Brain pericyte (primary cell): ENCODE measurements around the gene RNF150.

ENCODE experiments used
- DNase-seq: peaks from one replicate; pipeline ENCODE4 v3.0.0-alpha.2; 2012; ENCODE audit warnings: low read depth, low spot score

The RNF150 gene

DNA sequence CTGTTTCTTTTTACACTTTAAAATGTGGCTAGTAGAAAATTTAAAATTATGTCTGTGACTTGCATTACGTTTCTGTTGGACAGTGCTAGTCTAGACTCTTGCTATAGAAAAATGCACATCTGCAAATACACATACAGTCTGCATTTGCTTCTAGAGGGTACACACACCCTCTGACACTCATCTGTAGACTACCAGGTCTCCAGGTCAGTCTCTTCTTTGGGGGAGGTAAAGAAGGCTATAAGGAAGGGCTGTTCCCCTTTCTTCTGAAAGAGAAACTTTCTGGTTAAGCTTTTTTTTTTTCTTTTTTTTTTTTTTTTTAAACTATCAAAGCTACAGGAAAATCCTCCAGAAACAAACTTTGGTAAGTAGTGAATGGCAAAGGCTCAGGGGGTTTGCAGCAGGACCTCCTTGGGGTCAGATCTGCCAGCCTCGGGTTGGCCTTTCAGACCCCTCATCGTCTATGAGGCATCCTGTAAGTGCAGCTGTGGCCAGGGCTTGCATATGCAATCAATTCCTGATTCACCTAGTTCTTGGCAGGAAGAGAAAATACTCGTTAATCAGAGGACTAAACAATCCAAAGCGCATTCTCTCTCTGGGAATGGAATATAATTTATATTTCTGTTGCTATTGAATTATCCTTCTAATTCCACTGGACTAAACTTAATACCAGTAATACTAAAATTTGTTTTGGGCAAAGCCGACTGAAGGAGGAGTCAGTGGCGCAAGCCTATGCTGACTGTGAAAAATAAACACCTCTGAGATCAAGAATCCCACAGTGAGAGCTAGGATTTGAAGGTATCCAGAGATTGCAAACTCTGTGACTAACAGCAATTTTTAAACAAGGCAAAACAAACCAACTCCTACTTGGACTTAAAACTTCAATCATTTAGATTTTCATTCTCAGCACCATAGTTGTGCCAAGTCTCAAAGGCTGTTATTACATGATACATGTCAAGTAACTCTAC is 267.7 kb downstream of the RNF150 start:
- DNase-seq, result no peak

DNA sequence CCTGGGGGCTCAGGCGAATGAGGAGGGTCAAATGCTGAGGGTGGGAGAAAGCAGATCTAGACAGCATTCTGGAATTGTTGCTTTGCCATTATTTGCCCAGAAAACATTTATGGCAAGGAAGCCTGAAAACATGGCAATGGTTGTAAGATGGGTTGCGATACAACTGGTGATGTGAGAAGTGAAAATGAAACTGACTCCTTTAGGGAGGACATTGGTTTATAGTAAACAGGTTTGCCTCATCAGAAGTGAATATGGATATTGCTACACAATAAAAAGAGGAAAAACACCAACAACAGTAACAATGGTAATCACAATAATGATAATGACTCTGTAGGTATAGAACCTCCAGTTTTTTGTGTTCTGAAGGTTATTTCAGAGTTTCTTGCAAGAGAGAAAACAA is 270.1 kb downstream of the RNF150 start:
- DNase-seq, result no peak

DNA sequence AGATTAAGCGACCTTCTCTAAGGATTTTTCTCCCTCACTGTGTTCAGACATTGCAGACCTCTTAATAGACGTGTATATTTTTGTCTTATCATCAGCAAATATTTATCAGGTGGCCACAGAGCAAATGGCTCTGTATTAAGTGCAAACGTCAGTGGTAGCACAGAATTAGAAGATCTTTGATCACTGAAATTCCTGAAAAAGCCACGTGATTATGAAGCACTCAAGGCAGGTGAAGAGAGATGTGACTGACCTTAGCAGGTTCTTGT is 271.2 kb downstream of the RNF150 start:
- no peak for DNase-seq

DNA sequence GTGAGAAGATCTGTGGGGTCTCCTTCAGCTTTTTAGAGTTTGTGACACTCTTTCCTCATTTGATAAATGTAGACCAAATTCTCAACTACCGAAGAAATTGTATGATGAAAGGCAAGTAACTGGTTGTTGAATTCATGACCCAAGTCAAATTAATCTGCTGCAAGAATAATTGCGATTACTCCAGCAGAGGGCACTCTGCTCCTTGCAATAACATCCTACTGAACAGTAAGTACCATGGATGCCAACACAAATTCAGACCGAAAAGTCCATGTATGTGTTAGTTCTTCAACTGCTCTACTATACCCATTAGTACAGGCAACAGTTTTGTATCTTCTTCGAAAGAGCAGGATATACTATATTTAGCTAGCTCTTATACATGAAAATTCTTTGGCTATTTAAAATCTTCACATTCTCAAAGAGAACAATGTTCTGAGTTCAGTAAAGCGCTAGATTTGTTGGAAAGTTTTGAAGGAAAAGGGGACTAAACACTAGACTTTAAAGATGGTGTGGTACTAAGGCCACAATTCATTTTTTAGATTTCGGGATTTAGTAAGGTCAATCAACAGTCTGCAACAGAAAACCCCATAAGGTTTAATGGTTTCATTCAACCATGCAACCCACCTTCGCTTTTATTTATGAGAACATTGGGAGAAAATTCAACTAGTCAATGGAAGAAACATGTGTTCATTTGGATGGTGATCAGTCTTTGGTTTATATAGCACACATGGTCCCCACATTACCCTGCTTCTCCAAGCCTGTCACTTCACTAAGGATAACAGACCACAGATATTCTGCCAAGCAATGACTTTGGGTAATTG is 271.7 kb downstream of the RNF150 start:
- peak; percentile 59 for DNase-seq

DNA sequence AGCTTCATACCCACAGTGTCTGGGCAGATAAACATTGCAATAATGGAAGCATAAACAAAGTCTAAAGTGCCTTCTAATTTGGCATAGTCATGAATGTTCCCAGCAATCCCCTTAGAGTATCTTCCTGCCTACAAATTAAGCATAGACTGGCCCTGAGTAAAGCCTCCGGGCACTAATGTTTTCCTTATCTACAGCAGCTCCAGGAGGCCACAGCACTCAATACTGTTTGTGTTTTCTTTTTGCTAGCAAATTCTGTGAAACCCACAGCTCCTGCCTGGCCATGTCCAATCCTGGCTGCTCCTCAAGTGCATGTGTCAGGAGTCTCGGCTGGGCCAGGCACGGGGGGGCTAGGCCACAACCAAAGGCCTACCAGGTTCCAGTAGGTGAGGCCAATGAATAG is 274.4 kb downstream of the RNF150 start:
- no peak for DNase-seq

DNA sequence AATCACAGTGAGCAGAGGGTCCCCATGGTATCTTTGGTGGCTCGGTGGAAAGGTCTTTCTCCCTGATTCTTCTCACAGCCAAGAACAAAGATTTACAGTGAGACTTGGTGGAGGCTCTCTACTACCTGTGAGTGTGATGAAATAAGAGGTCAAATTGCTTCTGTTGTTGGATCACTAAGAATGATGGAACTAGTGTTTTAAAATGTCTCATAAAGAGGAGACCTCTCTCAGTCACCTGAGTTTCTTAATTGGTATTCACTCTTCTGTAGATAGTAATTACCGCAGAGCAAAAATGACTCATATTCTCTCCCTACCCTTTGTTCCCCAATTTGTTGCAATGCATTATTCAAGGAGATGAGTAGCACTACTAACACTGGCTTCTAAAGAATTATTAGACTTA is 276.2 kb downstream of the RNF150 start:
- DNase-seq, result no peak

DNA sequence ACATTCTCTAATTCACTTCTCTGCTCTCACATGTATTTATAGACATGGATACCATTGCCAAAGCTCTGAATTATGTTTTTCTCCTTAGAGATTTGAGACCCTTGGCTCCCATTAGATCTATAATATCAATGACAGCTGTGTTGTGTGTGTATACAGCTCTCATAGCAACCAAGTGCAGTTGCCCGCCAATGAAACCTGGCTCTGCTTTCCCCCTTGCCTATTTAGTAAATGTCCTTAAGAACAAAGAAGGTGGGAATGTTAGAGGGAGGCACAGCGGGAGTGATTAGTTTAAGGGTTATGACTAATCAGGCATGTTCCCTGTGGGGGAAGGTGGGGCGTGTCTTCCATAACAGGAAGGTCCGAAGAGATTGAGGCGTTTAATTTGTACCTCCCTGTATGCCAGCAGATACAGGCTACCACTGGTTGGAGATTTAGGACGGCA is 276.6 kb downstream of the RNF150 start:
- peak; percentile 44 for DNase-seq

DNA sequence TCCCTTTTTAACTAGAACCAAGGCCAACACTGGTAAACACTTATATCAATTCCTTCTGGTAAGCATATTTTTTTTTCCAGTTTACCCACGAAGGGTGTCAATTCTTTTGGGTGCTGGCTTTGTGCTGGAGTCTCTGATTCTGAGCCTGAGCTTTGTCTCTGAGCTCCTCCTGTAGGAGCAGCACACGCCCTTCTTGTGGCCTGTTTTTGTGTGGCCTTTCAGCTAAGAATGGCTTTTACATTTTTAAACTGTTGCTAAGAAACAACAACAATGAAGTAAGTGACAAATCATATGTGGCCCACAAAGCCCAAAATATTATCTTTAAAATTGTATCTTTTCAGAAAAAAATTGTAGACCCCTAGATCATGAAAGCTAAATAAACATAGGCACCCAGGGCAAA is 279.1 kb downstream of the RNF150 start:
- no peak for DNase-seq

DNA sequence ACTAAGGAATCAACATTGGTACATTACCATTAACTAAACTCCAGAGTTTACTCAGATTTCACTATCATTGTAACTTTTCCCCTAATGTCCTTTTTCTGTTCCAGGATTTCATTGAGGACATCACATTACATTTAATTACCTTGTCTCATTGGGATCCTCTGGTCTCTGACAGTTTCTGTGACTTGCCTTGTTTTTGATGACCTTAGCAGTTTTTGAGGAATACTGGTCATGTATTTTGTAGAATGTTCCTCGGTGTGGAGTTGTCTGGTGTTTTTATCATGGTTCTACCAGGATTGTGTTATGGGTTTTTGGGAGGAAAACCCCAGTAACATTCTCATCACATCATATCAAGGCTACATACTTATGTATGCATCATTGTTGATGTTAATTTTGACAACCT is 281.5 kb downstream of the RNF150 start:
- DNase-seq, result no peak

DNA sequence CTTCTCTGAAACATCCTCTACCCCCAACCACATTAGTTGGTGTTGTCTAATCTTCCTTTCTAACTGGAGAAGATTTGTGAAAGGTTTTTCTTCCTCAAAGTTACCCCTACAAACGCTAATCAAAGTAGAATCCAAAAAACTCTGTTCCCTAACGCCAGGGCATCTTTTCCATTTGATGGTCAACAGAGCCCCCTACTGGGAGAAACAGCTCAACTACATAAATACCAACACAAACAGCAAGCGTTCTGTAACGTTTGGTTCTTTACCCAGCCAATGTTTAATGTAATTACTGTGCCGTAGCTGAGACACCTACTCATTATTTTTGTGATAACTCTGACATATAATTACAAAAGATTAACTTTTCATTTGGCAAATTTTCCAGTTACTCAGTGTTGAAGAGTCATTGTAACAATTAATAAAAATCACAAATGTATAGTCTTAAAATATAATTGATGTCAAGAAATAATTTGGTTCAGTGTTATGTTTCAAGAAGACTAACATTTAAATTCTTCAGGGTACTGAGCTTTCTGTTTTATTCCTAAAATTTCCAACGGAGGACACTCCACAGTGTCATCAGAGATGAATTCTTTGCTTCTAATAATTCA is 282.1 kb downstream of the RNF150 start:
- DNase-seq, result no peak

DNA sequence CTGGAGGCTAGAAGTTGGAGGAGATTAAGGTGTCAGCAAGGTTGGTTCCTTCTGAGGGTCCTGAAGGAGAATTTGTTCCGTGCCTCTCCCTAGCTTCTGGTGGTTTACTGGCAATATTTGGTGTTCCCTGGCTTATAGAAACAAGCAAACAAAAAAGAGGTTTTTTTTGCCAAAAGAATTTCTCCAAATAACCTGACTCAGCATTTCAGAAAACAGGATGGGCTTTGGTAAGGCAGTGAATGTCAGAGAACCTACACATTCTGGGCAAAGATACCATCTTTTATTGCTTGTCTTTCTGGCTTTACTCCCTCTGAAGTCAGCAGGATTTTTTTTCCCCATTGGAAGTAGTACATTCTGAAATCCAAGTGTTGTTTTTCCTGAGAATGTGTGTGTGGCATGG is 283.7 kb downstream of the RNF150 start:
- no peak for DNase-seq

DNA sequence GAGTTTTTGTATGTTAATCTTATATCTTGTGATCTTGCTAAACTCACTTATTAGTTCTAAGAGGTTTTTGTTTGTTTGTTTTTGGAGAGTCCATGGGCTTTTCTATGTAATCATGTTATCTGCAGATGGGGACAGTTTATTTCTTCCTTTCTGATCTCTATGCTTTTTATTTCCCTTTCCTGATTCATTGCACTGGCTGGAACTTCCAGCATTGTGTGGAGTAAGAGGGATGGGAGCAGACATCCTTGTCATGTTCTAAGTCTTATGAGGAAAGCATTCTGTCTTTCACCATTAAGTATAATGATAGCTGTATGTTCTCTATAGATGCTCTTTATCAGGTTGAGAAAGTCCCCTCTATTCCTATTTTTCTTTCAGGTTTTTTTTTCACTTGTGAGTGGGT is 286.5 kb downstream of the RNF150 start:
- no peak for DNase-seq

DNA sequence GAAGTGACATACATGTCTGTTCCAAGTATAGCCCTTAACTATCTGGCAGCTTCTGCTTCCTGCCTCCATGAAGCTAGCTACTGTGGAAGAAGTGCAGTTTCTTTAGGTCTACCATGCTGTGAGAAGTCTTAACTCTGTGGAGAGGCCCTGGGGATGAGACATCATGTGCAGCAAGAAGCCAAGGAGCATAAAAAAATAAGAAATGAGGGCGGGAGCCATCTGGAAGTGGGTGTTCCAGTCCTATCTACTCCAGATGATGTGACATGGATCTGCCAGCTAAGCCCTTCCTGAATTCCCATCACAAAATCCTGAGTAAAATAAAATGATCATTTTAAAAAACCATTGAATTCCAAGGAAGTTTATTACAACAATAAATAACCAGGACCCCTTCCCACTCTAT is 289.2 kb downstream of the RNF150 start:
- no peak for DNase-seq

DNA sequence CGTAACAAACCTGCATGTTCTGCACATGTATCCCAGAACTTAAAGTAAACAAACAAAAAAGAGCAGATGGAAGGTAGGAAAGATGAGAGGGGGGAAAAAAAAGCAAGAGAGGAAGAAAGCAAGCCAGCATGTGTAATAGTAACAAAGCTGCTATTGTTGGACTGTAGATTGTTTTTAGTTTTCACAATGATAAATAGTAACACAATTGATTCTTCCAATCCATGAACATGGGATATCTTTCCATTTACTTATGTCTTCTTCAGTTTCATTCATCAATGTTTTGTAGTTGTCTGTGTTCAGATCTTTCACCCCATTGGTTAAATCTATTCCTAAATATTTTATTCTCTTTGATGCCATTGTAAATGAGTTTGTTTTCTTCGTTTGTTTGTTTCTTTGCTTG is 292.1 kb downstream of the RNF150 start:
- DNase-seq, result no peak

DNA sequence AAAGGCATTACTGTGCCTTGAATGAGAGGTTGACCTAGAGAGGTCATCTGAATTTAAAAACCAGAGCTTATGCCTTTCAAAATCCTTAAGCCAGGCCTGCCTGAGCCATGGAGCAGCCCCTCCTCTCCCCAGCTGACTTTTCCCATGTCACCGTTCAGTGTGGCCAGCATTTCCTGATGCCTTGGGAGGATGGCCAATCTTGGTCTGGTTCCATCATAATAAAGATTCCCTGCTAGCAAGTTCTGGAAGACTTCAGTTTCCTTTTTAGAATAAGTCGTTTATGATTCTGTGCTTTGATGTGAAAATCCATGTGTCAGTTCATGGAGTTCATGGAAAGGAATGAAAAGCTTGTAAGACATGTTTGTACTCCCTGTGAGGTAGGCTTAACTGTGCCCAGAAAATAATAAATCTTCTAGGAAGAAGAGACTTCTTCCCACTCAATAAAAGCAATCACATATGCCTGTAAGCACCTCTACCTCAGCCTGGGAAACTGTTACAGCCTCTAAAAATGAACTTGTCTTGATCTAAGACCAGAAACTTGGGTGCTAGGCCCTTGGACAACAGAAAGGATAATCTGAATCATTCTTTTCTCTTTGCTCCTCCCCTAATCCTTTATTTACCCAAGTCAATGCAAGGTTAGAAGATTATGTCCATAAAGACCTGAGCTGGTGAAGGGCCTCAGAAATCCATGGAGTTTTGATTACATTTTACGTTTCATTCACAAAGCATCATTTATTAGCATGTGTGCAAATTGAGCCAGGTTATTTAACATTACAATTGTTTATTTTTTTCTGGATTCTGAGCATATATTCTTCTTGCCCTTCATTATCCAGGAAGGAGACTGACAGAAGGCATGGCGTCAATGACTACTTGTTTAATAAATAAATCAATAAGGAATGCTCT is 293.1 kb downstream of the RNF150 start:
- no peak for DNase-seq

DNA sequence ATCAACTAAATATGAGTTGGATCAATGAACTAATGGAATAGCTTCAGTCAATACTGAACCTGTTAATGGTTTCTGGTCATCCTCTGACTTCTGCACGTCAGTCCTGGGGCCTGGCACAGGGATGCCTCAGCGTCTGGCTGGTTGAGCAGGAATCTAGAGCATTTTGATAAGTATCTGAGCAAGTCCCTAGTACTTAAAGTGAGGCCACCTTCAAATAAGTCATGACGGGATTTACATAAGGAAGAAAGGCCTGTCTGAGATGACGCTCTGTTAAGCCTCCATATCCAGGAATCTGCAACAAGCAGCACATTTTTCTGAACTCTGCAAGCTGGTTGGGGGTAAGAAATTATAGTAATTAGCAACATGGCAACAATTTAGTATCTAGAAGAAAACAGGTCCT is 293.9 kb downstream of the RNF150 start:
- DNase-seq, result no peak

DNA sequence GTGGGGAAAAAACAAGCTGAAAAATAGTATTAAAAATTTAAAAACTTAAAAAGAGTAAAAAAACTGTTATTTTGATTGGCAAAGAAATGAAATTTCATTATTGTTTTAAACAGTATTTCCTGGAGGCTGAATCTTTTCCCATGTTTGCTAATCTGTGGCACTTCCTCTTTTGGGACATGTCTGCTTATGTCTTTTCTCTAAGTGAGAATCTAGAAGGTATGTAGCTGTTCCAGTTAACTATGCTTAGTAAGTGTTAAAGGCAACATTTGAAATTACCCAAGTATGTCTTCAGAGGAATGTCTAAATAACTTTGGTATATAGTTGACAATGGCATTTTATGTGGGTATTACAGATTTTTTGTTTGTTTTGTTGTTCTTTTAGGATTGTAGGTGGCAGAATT is 295.5 kb downstream of the RNF150 start:
- DNase-seq, result no peak

DNA sequence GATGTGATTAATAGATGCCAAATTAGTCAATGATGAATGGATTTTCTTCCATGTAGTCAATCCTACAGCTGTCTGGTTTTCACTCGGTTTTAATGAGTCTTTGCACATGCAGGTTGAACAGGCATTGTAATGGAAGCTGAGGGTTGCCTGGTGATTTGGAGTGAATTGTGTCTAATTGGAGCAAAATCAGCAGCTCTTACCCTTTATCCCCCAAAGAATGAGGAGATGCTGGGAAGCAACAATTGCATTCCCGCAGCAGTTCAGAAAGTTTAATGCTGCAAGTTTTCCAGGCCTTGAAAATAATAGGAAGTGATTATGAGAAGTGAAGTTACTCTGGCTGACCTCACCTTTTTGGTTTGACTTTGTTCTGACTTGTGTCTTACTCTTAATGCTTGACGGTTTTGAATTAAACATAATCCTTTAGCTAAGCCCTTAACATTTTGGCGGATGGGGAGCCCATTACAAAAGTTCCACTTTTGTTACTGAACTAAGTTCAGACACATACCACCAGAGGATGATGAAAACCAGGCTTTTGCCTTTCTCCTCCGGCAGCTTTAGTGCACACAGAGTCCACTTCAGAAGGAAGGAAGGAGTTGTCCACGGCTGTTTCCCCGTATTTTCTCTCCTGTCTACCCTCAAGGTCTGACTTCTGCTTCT is 298.3 kb downstream of the RNF150 start:
- no peak for DNase-seq

DNA sequence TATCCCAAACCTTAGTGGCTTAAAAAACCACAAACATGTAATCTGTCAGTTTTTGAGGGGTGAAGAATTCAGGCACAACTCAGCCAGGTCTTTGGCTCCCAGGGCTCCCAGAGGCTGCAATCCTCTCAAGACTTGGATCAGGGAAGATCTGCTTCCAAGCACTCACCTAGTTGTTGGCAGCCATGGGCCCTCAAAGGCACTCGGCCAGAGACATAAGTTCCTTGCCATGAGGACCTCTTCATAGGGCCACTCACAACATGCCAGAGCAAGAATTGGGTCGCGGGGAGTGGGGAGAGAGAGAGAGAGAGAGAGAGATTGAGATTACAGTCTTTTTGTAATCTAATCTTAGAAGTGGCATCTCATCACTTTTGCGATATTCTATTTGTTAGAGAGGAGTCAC is 300.0 kb downstream of the RNF150 start:
- DNase-seq, result no peak

DNA sequence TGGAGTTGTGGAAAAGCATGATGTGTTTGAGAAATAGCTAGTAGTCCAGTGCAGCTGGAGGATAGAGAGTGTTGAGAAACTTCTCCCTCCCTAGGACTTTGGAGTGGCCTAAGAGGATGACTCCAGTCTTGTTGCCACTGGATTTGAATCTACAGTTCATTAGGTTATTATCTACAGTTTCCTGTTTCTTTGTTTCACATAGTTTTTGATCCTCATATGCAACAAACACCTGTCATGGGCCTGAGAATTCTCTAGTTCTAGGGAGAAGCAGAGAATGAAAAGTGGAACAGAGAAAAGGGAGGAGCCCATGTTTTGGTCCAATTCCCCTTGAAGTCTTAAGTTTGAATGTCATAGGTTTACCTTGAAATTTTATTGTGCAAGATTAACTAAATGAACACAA is 303.4 kb downstream of the RNF150 start:
- no peak for DNase-seq

DNA sequence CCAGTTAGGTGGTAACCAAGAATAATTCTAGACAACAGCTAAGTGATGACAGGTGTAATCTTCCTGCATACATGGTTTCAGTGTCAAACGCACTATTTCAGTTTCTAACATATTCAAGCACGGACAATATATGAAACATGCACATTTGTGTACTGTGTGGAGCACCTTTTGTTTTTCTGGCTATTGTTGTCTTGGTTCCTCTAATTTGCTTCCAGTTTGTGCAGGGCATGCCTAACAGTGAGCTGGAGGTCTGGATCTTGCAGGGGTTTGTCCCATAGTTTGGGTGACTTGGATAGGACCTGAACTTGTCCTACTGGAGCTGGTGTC is 306.6 kb downstream of the RNF150 start:
- no peak for DNase-seq
